BLaER1 treated with 17β-estradiol and CSF1 and Interleukin-3, amounts not matched to agents 10 nM and 100 nM (cell line): ENCODE results near the gene TMEM52B.
"Not testable (repeated sequence)": the region's sequence is repeated elsewhere in the genome, so short reads cannot be mapped to it uniquely, and the experiment has no call there.

Source experiments
- H3K27ac ChIP-seq, 11 experiments: shearing (Covaris generic); formaldehyde crosslinking; 2 replicates each; pipeline ENCODE4 v1.8.1; 2022
- H3K27me3 ChIP-seq, 11 experiments: shearing (Covaris generic); formaldehyde crosslinking; 2 replicates each; pipeline ENCODE4 v1.8.1; 2022
- H3K36me3 ChIP-seq, 11 experiments: shearing (Covaris generic); formaldehyde crosslinking; 2 replicates each; pipeline ENCODE4 v1.8.1; 2022
- H3K4me1 ChIP-seq, 10 experiments: shearing (Covaris generic); formaldehyde crosslinking; 2 replicates each; pipeline ENCODE4 v1.8.1; 2022
- H3K4me2 ChIP-seq, 11 experiments: shearing (Covaris generic); formaldehyde crosslinking; 2 replicates each; pipeline ENCODE4 v1.8.1; 2022
- H3K4me3 ChIP-seq, 10 experiments: shearing (Covaris generic); formaldehyde crosslinking; 2 replicates each; pipeline ENCODE4 v1.8.1; 2022
- H3K9ac ChIP-seq, 11 experiments: shearing (Covaris generic); formaldehyde crosslinking; 2 replicates each; pipeline ENCODE4 v1.8.1; 2022
- H3K9me3 ChIP-seq, 11 experiments: shearing (Covaris generic); formaldehyde crosslinking; replicated peaks in 1 of 11; 2 replicates each; pipeline ENCODE4 v1.8.1; 2022
- H4K20me1 ChIP-seq, 11 experiments: shearing (Covaris generic); formaldehyde crosslinking; 2 replicates each; pipeline ENCODE4 v1.8.1; 2022
- Cebpa-rat ChIP-seq, 11 experiments: shearing (Covaris generic); IDR thresholded peaks; 2 replicates each; pipeline ENCODE4 v1.8.1; 2022

Gene TMEM52B

DNA sequence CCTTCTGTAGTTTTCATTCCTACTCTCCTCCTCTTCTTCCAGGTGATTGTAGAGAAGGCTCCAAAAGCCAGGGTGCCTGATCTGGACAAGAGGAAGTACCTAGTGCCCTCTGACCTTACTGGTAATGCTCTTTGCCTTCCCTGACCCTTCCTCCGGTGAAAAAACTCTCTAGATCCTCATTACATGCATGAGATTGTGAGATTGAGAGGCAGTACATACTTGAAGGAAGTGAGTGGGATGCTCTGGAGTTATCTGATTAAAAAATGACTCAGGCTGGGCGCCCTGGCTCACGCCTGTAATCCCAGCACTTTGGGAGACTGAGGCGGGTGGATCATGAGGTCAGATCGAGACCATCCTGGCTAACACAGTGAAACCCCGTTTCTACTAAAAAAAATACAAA is 39.2 kb downstream of the TMEM52B start:
- Histone ChIP-seq H3K36me3 (peaks cover 27 to 59% (median 41%) of the 10 kb centered on the region in 11 experiments; a peak in 21 of 22 replicates), H3K4me1 (peaks cover 8 to 20% (median 15%) of the 10 kb centered on the region in 10 experiments; a peak in 18 of 20 replicates), H3K27ac (no peak overlapping the region), H3K9me3 (no peaks in the 10 kb centered on the region), H3K9ac (no peak overlapping the region), H3K27me3 (peaks cover 0 to 7% (median 0%) of the 10 kb centered on the region in 11 experiments; a peak in 2 of 22 replicates), H4K20me1 (peaks cover 0 to 30% (median 0%) of the 10 kb centered on the region in 11 experiments; a peak in 4 of 22 replicates), H3K4me3 (no peak overlapping the region), H3K4me2 (no peak overlapping the region)
- no peak for TF ChIP-seq Cebpa-rat (IDR thresholded peaks at IDR 0.05)

DNA sequence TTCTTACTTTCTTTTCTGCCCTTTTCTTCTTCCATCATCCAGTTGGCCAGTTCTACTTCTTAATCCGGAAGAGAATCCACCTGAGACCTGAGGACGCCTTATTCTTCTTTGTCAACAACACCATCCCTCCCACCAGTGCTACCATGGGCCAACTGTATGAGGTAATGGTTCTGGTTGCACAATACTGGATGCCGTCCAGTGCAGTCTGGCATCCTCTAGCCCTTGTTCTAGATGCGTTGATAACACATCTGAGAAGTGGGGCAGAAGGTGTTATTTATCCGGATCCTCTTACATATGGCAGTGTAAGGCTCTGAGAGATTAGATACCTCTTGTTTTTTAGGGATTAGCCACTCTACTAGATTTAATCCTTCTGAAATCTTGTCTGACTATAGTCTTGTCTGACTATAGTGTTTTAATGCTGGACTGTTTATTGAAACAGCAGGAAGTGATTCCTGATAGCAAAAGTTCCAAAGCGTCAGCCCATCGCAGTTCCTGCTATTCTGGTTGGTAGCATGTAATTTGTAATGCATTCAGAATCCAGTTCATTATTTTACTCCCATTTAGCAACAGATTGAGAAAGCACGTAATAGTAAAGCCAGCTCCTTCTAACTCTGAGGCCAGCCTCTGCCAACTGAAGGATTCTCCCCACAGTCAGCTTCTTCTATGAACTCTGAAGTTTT is 41.7 kb downstream of the TMEM52B start:
- Histone ChIP-seq H4K20me1 (peaks cover 0 to 13% (median 0%) of the 10 kb centered on the region in 11 experiments; a peak in 2 of 22 replicates), H3K27ac (no peak overlapping the region), H3K4me3 (no peak overlapping the region), H3K9me3 (peaks cover 0 to 6% (median 0%) of the 10 kb centered on the region in 11 experiments; a peak in 3 of 22 replicates), H3K4me1 (peaks cover 0 to under 1% (median 0%) of the 10 kb centered on the region in 10 experiments; a peak in 2 of 20 replicates), H3K9ac (no peak overlapping the region), H3K36me3 (peaks cover 31 to 78% (median 52%) of the 10 kb centered on the region in 11 experiments; a peak in 21 of 22 replicates), H3K4me2 (no peak overlapping the region), H3K27me3 (no peaks in the 10 kb centered on the region)
- no peak for TF ChIP-seq Cebpa-rat (IDR thresholded peaks at IDR 0.05)

- Histone ChIP-seq H4K20me1 (peaks cover 0 to 7% (median 0%) of the 10 kb centered on the region in 11 experiments; a peak in 2 of 22 replicates), H3K4me1 (0 out of 20 replicates have a peak, but pooled peaks cover 0 to 2% (median 0%) of the 10 kb centered on the region in 10 experiments), H3K9me3 (peaks cover 0 to 8% (median 0%) of the 10 kb centered on the region in 11 experiments; a peak in 3 of 22 replicates), H3K4me3 (no peak overlapping the region), H3K4me2 (no peak overlapping the region), H3K27me3 (no peaks in the 10 kb centered on the region), H3K9ac (no peak overlapping the region), H3K36me3 (peaks cover 31 to 78% (median 52%) of the 10 kb centered on the region in 11 experiments; a peak in 21 of 22 replicates), H3K27ac (no peak overlapping the region)
- TF ChIP-seq Cebpa-rat (IDR thresholded peaks at IDR 0.05): no peak
Measured at GRCh38 chr12:10221846-10222245, 43.0 kb downstream of the TMEM52B start.

GRCh38 chr12:10223208-10223607 is 44.4 kb downstream of the TMEM52B start:
- no peak overlapping the region for H3K9ac ChIP-seq
- peaks cover 0 to 5% (median 0%) of the 10 kb centered on the region in 11 experiments; a peak in 1 of 22 replicates for H4K20me1 ChIP-seq
- H3K4me3 ChIP-seq: no peak overlapping the region
- peaks cover 0 to 8% (median 0%) of the 10 kb centered on the region in 11 experiments; a peak in 3 of 22 replicates for H3K9me3 ChIP-seq
- peaks cover 31 to 67% (median 49%) of the 10 kb centered on the region in 11 experiments; a peak in 21 of 22 replicates for H3K36me3 ChIP-seq
- H3K4me2 ChIP-seq: no peak overlapping the region
- no peaks in the 10 kb centered on the region for H3K27me3 ChIP-seq
- no peak overlapping the region for H3K27ac ChIP-seq
- no peak for TF ChIP-seq Cebpa-rat (IDR thresholded peaks at IDR 0.05)
- H3K4me1 ChIP-seq: peaks cover 0 to 12% (median 6%) of the 10 kb centered on the region in 10 experiments; a peak in 7 of 20 replicates

DNA sequence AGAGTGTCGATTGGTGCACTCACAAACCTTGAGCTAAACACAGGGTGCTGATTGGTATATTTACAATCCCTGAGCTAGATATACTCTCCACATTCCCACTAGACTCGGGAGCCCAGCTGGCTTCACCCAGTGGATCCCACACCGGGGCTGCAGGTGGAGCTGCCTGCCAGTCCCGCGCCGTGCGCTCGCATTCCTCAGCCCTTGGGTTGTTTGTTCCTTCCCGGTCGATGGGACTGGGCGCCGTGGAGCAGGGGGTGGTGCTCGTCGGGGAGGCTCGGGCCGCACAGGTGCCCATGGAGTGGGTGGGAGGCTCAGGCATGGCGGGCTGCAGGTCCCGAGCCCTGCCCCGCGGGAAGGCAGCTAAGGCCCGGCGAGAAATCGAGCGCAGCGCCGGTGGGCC is 46.6 kb downstream of the TMEM52B start:
- H3K4me1 ChIP-seq: peaks cover 0 to 12% (median 6%) of the 10 kb centered on the region in 10 experiments; a peak in 7 of 20 replicates
- not testable (repeated sequence) for H3K4me3 ChIP-seq, H3K9me3 ChIP-seq, H3K27me3 ChIP-seq, H3K27ac ChIP-seq, H4K20me1 ChIP-seq, H3K9ac ChIP-seq, H3K4me2 ChIP-seq
- H3K36me3 ChIP-seq: peaks cover 24 to 45% (median 33%) of the 10 kb centered on the region in 11 experiments; a peak in 21 of 22 replicates

GRCh38 chr12:10226086-10226485 is 47.3 kb downstream of the TMEM52B start:
- H3K9ac ChIP-seq: no peak overlapping the region
- no peak overlapping the region for H3K27ac ChIP-seq

GRCh38 chr12:10226731-10227130 is 47.9 kb downstream of the TMEM52B start:
- Histone ChIP-seq H3K9me3 (peaks cover 0 to 16% (median 5%) of the 10 kb centered on the region in 11 experiments; a peak in 11 of 22 replicates), H4K20me1 (no peaks in the 10 kb centered on the region), H3K27ac (no peak overlapping the region), H3K4me2 (no peak overlapping the region; a peak in 1 of 22 replicates), H3K27me3 (no peaks in the 10 kb centered on the region), H3K9ac (no peak overlapping the region), H3K36me3 (peaks cover 12 to 32% (median 19%) of the 10 kb centered on the region in 11 experiments; a peak in 17 of 22 replicates), H3K4me1 (peaks cover 0 to 12% (median 6%) of the 10 kb centered on the region in 10 experiments; a peak in 7 of 20 replicates), H3K4me3 (no peak overlapping the region)
- peak in 5 of 11 experiments; percentile 13 to 63 (median 43); a peak in 4 of 22 replicates for TF ChIP-seq Cebpa-rat (IDR thresholded peaks at IDR 0.05)

More at GRCh38 chr12:10226086-10226485, 47.3 kb downstream of the TMEM52B start:
- Histone ChIP-seq H3K9me3 (peaks cover 0 to 10% (median 0%) of the 10 kb centered on the region in 11 experiments; a peak in 7 of 22 replicates), H3K4me2 (no peak overlapping the region), H3K4me3 (no peak overlapping the region), H4K20me1 (no peaks in the 10 kb centered on the region), H3K27me3 (no peaks in the 10 kb centered on the region), H3K4me1 (peaks cover 0 to 12% (median 6%) of the 10 kb centered on the region in 10 experiments; a peak in 7 of 20 replicates), H3K36me3 (peaks cover 18 to 38% (median 26%) of the 10 kb centered on the region in 11 experiments; a peak in 20 of 22 replicates)
- TF ChIP-seq Cebpa-rat (IDR thresholded peaks at IDR 0.05): no peak

DNA sequence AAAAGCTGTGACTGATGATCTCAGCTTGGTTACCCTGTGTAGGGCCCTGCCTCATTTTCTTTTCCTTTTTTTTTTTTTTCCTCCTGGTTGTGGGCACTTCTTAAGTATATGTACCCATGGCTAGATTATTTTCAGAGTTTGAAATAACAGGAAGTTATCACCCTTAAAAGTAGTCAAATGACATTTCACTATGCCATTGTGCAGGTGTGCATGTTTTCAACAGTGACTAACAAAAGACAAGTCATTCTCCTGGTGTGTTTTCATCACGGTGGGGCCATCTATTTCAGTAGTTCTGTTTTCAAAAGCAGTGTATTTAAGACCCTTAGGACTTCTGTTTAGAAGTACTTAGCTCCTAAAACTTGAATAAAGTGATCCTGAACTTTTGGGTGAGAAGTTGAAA is 48.8 kb downstream of the TMEM52B start:
- TF ChIP-seq Cebpa-rat (IDR thresholded peaks at IDR 0.05): no peak
- Histone ChIP-seq H3K4me3 (no peak overlapping the region), H3K9me3 (peaks cover 1 to 24% (median 9%) of the 10 kb centered on the region in 11 experiments; a peak in 17 of 22 replicates), H3K9ac (no peak overlapping the region), H3K27me3 (no peaks in the 10 kb centered on the region), H3K4me1 (peaks cover 0 to 12% (median 6%) of the 10 kb centered on the region in 10 experiments; a peak in 7 of 20 replicates), H4K20me1 (no peaks in the 10 kb centered on the region), H3K36me3 (peaks cover 4 to 23% (median 10%) of the 10 kb centered on the region in 11 experiments; a peak in 15 of 22 replicates), H3K4me2 (peak overlapping the region in 5 of 11 experiments; percentile 1 to 26 (median 12); a peak in 5 of 22 replicates), H3K27ac (no peak overlapping the region)

DNA sequence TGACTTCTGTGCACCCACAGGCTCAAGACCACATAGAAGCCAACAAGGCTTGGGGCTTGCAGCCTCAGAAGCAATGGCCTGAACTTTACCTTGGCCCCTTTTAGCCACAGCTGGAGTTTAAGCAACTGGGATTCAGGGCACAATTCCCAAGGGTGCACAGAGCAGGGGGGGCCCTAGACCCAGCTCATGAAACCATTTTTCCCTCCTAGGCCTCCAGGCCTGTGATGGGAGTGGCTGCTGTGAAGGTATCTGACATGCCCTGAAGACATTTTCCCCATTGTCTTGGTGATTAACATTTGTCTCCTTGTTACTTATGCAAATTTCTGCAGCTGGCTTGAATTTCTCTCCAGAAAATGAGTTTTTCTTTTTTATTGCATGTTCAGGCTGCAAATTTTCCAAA is 55.7 kb downstream of the TMEM52B start:
- H3K4me1 ChIP-seq: peaks cover 0 to 10% (median 6%) of the 10 kb centered on the region in 10 experiments; a peak in 14 of 20 replicates
- no peak for TF ChIP-seq Cebpa-rat (IDR thresholded peaks at IDR 0.05)
- peaks cover 38 to 56% (median 45%) of the 10 kb centered on the region in 11 experiments for H3K9me3 ChIP-seq
- H3K9ac ChIP-seq: no peak overlapping the region
- H4K20me1 ChIP-seq: no peaks in the 10 kb centered on the region
- H3K27ac ChIP-seq: no peak overlapping the region
- peaks cover 0 to 18% (median 0%) of the 10 kb centered on the region in 11 experiments; a peak in 7 of 22 replicates for H3K36me3 ChIP-seq
- H3K4me2 ChIP-seq: no peak overlapping the region
- H3K4me3 ChIP-seq: no peak overlapping the region; a peak in 2 of 20 replicates
- no peaks in the 10 kb centered on the region for H3K27me3 ChIP-seq
